ENCODE results near the gene VPS4B.

Gene VPS4B

DNA sequence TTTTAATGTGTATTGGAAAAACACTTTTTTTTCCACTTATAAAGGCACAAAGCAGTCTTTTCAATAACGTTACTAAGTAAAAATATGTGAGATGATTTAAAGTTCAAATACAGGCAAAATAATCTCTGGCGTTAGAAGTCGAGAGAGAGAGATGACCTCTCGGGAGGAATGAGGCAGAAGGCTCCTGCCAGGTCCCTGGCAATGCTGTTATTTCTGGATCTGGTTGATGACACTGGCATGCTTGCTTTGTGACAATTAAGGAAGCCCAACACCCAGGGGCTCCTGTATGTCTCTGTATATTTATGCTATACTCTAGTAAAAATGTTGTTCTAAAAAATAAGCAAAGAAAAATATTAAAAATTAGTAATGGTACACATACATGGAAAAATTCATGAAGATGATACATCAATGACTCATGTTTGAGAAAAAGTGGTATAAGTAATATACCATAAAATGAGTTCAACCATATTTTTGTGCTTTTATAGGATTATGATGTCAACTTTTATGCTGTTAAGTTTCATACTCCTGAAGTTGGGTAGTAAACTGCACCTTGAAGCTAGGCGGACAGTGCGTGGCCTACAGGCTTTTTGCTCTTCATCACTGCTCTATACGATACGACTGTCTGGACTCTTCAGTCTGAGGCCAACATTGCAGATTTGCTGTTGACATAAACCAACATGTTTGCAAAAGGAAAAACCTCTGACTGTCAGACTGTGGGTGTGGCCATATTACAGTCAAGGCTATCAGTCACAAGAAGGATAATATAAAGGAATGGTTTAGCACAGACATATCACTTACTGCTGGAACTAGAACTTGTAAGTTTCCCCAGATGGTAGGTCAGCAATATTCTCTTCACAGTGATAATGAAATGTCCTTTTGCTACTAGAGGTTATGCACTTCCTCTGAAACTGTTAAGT lies 19.8 kb downstream of the VPS4B start:
- no peak overlapping the region for H3K4me3 Mint-ChIP-seq
- H3K4me1 Mint-ChIP-seq: peaks cover 5% of the 10 kb centered on the region
- H3K27ac Mint-ChIP-seq: no peak overlapping the region
- no peaks in the 10 kb centered on the region for H3K9me3 Mint-ChIP-seq
- peaks cover 63% of the 10 kb centered on the region for H3K36me3 Mint-ChIP-seq
- ATAC-seq: no peak
- H3K27me3 Mint-ChIP-seq: no peaks in the 10 kb centered on the region

DNA sequence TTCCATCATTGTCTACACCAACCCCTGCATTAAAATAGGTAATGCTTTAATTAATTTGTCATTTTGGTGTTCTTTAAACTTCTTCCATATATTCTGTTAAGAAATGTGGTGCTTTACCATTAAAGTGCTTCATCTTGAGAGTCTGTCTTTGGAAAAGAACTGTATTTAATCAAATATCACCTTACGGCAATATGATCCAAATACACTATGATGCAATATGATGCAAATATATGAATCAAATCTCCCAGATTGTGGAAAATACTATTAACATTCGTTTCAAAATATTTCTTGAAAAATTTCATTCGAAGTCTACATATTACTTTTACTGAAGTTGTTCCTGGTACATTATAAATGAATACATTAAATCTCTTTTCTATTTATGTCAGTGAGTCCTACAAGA lies 23.0 kb downstream of the VPS4B start:
- no peak overlapping the region for H3K27ac Mint-ChIP-seq
- no peaks in the 10 kb centered on the region for H3K27me3 Mint-ChIP-seq
- H3K4me1 Mint-ChIP-seq: no peaks in the 10 kb centered on the region
- H3K36me3 Mint-ChIP-seq: peaks cover 53% of the 10 kb centered on the region
- no peak overlapping the region for H3K4me3 Mint-ChIP-seq
- no peak for ATAC-seq
- H3K9me3 Mint-ChIP-seq: no peaks in the 10 kb centered on the region

DNA sequence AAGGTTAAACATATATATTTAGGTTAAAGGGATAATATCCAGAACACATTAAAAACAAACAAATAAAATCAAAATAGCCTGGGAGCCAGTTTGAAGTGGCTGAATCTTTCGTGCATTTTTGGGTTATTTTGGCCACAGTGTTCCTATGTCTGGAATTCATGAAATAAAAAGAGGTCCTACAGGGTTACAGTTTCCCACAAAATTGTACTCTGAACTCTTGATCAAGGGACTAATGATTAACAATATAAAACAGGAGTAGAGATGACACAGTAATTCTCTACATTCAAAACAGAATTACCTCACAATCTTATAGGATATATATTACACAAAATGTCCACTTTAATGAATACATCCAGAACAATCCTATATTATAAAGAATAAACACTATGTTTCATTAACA lies 24.9 kb downstream of the VPS4B start:
- no peak overlapping the region for H3K27ac Mint-ChIP-seq
- H3K27me3 Mint-ChIP-seq: no peaks in the 10 kb centered on the region
- peaks cover 43% of the 10 kb centered on the region for H3K36me3 Mint-ChIP-seq
- ATAC-seq: no peak
- H3K4me1 Mint-ChIP-seq: no peaks in the 10 kb centered on the region
- no peak overlapping the region for H3K4me3 Mint-ChIP-seq
- no peaks in the 10 kb centered on the region for H3K9me3 Mint-ChIP-seq

DNA sequence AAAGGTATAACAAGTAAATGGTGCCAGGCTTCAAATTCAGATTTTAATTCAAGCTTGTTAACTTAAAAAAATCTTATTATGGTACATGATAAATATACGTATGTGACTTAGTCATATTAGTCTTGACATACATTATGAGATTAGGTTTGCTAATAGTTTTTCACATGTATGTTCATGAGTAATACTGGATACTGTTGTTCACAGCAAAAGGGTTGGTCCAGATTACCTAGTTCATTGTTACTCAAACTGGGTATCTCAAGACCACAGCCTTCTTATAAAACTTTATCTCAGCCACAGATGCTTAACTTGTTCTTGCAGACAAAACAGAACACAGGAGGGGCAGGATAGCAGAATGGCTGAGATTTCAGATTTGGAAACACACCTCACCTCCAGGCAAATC lies 26.8 kb downstream of the VPS4B start:
- peaks cover 45% of the 10 kb centered on the region for H3K36me3 Mint-ChIP-seq
- ATAC-seq: no peak
- H3K27me3 Mint-ChIP-seq: no peaks in the 10 kb centered on the region
- H3K27ac Mint-ChIP-seq: no peak overlapping the region
- no peaks in the 10 kb centered on the region for H3K4me1 Mint-ChIP-seq
- H3K9me3 Mint-ChIP-seq: no peaks in the 10 kb centered on the region
- no peak overlapping the region for H3K4me3 Mint-ChIP-seq

DNA sequence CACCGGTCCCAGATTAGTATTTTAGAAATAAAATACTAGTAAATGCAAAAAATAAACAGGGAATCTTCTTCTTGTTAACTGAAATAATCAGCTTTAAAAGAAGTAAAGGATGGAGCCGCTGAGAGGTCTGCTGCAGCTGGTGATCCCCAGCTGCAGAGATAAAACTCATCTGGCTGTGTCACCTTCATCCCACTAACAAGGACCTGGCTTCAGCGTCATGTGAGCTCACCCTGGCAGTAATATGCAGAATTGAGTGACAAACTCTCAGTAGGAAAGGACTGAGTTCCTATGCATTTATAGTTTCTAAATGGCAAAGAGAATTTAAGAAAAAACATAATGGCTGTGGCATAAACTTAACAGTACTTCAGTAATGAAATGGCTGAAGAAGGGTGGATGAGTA lies 27.3 kb downstream of the VPS4B start:
- no peak for ATAC-seq
- no peaks in the 10 kb centered on the region for H3K4me1 Mint-ChIP-seq
- peaks cover 43% of the 10 kb centered on the region for H3K36me3 Mint-ChIP-seq
- H3K27ac Mint-ChIP-seq: no peak overlapping the region
- H3K9me3 Mint-ChIP-seq: no peaks in the 10 kb centered on the region
- H3K4me3 Mint-ChIP-seq: no peak overlapping the region
- H3K27me3 Mint-ChIP-seq: no peaks in the 10 kb centered on the region

DNA sequence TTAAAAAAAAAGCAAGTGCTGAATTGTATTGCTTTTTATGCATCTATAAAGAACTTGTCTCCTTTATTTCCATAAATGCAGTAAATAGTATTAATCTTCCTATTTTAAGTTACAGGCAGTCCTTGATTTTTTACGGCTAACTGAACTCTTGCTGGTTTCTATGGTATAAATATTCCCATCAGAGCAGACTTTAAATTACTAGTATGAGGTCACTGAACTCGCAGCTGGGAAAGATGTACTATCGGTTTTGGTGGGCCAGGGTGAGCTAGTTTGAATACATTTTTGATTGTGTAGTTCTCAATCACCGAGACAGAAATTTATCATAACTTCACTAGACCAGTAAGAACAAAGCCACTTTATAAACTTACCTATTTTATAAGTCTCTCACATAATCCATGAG lies 34.4 kb downstream of the VPS4B start:
- H3K4me3 Mint-ChIP-seq: no peak overlapping the region
- H3K9me3 Mint-ChIP-seq: no peaks in the 10 kb centered on the region
- peaks cover 49% of the 10 kb centered on the region for H3K36me3 Mint-ChIP-seq
- no peak overlapping the region for H3K27ac Mint-ChIP-seq
- H3K27me3 Mint-ChIP-seq: no peaks in the 10 kb centered on the region
- no peaks in the 10 kb centered on the region for H3K4me1 Mint-ChIP-seq
- ATAC-seq: no peak

DNA sequence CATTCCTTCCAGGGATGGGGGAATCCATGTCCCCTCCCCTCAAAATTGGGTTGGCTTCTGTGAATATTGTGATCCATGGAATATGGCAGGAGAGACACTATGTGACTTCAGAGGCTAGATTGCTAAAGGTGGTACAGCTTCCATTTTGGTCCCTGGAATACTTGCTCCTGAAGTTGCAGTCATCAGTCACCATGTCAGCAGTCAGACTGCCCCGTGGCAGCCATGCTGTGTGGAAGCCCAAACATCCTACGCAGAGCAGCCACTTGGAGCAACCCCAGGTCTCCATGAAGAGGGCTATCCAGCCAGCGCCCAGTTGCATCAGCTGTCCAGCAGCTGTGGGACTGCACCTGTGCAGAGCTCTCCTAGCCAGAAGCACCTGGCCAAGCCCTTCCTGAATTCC lies 39.4 kb downstream of the VPS4B start:
- Mint-ChIP-seq H3K4me3 (no peak overlapping the region), H3K27ac (no peak overlapping the region), H3K27me3 (no peaks in the 10 kb centered on the region), H3K4me1 (peaks cover 11% of the 10 kb centered on the region), H3K36me3 (peaks cover 27% of the 10 kb centered on the region), H3K9me3 (no peaks in the 10 kb centered on the region)
- no peak for ATAC-seq

DNA sequence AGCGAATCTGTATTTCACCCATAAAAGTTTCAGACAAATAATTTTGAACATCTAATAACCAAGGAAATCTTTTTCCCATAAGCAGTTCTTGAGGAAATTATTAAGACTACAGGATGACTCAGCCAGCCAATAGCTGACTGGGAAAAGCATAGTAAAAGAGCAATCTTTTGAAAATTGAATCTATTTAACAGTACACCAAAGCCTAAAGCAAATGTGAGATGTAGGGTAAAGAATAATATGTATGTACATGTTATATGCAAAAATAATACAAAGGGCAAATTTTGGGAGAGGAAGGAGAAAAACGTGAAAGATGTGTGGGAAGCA lies 42.7 kb downstream of the VPS4B start:
- Mint-ChIP-seq H3K27me3 (no peaks in the 10 kb centered on the region), H3K36me3 (peaks cover 29% of the 10 kb centered on the region), H3K9me3 (peaks cover 10% of the 10 kb centered on the region), H3K27ac (no peak overlapping the region), H3K4me1 (peaks cover 11% of the 10 kb centered on the region), H3K4me3 (no peak overlapping the region)
- no peak for ATAC-seq

DNA sequence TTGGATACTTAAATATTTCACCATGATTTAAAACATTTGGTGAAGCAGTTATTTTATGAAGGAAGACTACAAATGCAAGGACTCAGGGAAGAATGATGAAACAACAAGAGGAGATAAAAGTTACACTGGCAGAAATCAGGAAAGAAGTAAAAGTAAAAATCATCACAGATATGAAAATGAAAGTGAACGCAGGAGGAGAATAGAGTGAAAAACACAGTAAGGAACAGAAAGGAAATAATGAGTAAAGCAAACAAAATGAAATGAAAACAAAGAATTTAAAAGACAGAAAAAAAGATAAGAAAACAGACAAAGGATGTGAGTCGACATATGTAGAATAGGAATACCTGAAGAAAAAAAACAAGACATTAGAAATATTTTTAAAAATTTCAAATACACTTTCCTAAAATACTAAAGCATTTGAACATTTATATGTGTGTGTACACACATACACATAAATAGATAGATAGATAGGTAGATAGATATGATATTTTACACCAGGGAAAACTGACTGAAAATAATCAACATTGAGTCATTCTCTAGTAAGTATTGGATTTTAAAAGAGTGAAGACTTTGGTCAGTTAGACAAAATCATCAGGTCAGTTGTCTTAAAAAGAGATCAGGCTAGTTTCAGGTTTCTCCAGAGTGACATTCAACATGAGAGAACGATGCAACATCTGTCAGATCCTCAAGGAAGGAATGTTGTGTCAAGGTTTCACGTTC lies 43.2 kb downstream of the VPS4B start:
- no peak for ATAC-seq
- Mint-ChIP-seq H3K4me3 (peak overlapping the region; percentile 32), H3K27me3 (no peaks in the 10 kb centered on the region), H3K9me3 (peaks cover 10% of the 10 kb centered on the region), H3K4me1 (peaks cover 11% of the 10 kb centered on the region), H3K27ac (peak overlapping the region; percentile 65), H3K36me3 (peaks cover 24% of the 10 kb centered on the region)

DNA sequence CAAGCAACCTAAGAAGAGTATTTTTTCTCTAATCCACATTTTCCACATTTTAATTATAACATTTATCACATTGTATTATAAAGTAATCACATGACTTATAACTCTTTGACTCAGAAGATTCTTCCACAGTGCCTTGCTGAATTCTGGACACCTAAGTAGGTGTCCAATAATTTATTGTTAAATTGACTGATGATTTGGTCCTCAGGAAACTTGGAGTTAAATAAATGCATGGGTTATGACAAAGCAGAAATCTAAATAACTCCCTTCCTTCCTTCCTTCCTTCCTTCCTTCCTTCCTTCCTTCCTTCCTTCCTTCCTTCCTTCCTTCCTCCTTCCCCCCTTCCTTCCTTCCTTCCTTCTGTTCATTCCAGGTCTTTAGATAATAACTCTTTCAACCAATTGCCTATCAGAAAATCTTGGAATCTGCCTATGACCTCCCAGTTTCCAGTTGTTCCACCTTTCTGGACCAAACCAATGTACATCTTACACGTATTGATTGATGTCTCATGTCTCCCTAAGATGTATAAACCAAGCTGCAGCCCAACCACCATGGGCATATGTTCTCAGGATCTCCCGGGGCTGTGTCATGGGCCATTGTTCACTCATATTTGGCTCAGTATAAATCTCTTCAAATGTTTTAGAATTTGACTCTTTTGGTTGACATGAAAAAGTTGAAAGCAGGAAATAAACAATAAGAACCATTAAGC lies 44.8 kb downstream of the VPS4B start:
- Mint-ChIP-seq H3K36me3 (peaks cover 8% of the 10 kb centered on the region), H3K27me3 (no peaks in the 10 kb centered on the region), H3K27ac (no peak overlapping the region), H3K4me3 (no peak overlapping the region), H3K4me1 (peaks cover 11% of the 10 kb centered on the region), H3K9me3 (peaks cover 10% of the 10 kb centered on the region)
- ATAC-seq: no peak

DNA sequence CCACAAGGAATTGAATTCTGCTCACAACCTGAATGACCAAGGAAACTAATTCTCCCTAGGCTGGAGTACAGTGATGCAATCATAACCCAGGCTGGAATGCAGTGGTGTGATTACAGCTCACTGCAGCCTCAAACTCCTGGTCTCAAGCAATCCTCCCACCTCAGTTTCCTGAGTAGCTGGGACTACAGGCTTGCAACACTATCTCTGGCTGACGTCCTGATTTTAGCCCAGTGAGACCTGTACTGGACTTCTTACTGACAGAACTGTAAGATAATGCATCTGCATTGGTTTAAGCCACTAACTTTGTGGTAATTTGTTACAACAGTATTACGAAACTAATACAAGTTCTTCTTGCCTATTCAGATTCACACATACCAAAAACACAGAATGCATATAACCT lies 45.7 kb downstream of the VPS4B start:
- Mint-ChIP-seq H3K4me3 (no peak overlapping the region), H3K27ac (no peak overlapping the region), H3K9me3 (peaks cover 10% of the 10 kb centered on the region), H3K27me3 (no peaks in the 10 kb centered on the region), H3K4me1 (peaks cover 11% of the 10 kb centered on the region), H3K36me3 (peaks cover 8% of the 10 kb centered on the region)
- no peak for ATAC-seq

DNA sequence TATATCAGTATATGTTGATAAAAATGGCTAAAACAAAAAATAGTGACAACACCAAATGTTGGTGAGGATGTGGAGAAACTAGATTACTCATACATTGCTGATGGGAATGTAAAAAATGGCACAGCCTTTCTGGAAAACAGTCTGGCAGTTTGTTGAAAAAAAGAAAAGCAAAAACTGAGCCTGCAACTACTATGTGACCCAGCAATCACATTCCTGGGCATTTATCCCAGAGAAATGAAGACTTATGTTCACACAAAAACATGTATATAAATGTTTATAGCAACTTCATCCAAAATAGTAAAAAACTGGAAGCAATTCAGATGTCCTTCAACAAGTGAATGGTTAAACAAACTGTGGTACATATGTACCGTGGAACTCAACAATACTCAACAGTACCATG lies 47.7 kb downstream of the VPS4B start:
- Mint-ChIP-seq H3K27ac (no peak overlapping the region), H3K27me3 (no peaks in the 10 kb centered on the region), H3K36me3 (peaks cover 8% of the 10 kb centered on the region), H3K9me3 (peaks cover 10% of the 10 kb centered on the region), H3K4me1 (peaks cover 11% of the 10 kb centered on the region), H3K4me3 (no peak overlapping the region)
- ATAC-seq: no peak

DNA sequence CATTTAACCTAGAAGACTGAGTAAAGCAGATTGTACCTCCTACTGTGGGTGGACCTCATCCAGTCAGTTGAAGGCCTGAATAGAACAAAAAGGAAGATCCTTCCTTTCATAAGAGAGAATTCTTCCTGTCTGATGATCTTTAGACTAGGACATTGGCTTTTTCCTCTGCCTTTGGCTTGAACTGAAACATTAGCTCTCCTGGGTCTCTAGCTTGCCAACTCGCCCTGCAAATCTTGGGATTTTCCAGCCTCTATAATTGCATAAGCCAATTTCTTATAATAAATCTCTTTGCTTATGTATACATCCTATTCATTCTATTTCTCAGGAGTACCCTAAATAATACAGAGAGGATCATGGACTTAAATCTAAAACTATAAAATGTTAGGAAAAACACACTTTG lies 49.1 kb downstream of the VPS4B start:
- H3K27me3 Mint-ChIP-seq: no peaks in the 10 kb centered on the region
- H3K4me1 Mint-ChIP-seq: peaks cover 10% of the 10 kb centered on the region
- no peak overlapping the region for H3K4me3 Mint-ChIP-seq
- H3K36me3 Mint-ChIP-seq: peaks cover 8% of the 10 kb centered on the region
- H3K9me3 Mint-ChIP-seq: peaks cover 10% of the 10 kb centered on the region
- H3K27ac Mint-ChIP-seq: no peak overlapping the region
- no peak for ATAC-seq

DNA sequence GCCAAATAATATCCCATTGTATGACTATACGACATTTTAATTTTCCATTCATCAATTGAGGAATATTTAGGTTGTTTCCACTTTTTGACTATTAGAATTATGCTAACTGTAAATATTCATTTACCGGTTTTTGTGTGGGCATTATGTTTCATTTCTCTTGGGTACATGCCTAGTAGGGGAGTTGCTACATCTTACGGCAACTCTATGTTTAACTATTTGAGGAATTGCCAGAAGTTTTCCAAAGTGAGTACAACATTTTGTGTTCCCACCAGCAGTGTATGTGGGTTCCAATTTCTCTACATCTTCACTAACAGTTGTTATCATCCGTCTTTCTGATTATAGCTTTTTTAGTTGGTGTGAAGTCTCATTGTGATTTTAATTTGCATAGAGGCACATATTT lies 53.7 kb downstream of the VPS4B start:
- H3K9me3 Mint-ChIP-seq: no peaks in the 10 kb centered on the region
- peak overlapping the region; percentile 89 for H3K4me3 Mint-ChIP-seq
- peaks cover 34% of the 10 kb centered on the region for H3K4me1 Mint-ChIP-seq
- peak overlapping the region; percentile 86 for H3K27ac Mint-ChIP-seq
- no peak for ATAC-seq
- H3K36me3 Mint-ChIP-seq: peaks cover 6% of the 10 kb centered on the region
- H3K27me3 Mint-ChIP-seq: no peaks in the 10 kb centered on the region

DNA sequence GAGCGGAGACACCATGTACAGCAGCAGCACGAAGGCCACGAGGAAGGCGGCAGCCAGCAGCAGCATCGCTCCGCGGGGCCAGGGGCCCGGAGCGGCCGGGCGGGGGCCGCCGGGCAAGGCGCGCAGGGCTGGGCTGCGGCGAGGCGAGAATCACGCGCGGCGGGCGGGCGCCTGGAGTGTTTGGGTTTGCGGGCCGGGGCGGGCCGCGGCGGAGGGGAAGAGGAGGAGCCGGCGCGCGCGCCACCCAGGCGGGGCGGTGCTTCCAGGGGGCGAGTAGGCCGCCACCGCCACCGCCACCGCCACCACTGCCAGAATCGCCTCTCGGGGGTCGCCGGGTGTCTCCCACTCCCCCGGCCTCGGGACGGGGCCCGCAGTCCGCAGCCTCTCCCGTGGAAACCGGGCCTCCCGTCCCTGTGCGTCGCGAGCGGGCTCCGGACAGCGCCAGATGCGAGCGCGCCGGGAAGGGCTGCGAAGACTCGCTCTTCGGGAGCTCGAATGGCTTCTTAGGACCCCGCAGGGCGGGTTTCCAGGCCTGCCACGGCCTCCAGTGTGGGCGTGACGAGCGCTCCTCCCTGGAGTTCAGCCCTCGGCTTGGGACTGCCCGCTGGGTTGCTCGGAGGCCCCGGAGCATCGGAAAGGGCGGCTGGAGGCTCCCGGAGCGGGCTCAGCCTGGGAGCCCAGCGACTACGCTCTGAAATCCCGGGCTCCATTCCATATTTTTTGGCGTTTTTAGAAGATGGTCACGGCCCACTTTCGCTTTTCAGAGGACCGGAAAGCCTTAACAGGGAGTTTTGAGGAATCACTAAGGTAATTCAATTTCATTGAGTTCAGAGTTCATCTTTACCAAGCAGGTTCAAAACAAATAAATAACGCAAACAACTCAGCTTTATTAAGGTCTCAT lies 55.0 kb downstream of the VPS4B start, which contains the start of gene KDSR:
Gene KDSR, minus strand, starts transcription at position 154 of the 901 bp plus-strand sequence. Its CDS starts 88 bp downstream, at position 66.
- Mint-ChIP-seq H3K27me3 (no peaks in the 10 kb centered on the region), H3K36me3 (peaks cover 6% of the 10 kb centered on the region), H3K9me3 (no peaks in the 10 kb centered on the region), H3K27ac (peak within 1 kb of the TSS; percentile 86), H3K4me1 (peaks cover 34% of the 10 kb centered on the region), H3K4me3 (peak within 1 kb of the TSS; percentile 89)
- peak; percentile 96 for ATAC-seq
